GM19023 (cell line): ENCODE data around the gene PTPN3.
"Not testable (repeated sequence)": the region's sequence is repeated elsewhere in the genome, so short reads cannot be mapped to it uniquely, and the experiment has no call there.

Experiments used
- ATAC-seq: cut with Tn5 transposase; IDR thresholded peaks from one replicate; pipeline ENCODE4 v1.9.1; 2021; ENCODE audit warnings: mild to moderate bottlenecking, moderate library complexity; ENCODE audit not compliant: unreplicated experiment

Gene PTPN3

DNA sequence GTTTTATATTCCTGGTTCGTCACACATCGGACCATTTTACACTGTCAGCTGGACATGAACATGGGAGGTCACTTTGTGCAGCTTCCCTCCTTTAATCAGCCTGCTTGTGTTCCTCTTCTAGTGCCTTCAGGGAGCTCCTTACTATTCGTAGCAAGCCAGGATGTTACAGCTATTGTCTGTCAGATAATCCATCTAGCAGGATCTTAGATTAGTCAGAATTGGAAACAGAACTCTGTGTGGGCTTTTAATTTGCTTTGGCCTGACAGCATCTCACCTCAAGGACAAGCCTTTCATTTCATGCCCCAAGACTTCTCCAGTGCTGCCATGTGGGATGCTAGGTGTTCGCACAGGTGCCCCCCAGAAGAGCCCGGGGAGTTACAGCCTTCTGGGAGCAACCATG lies 147.1 kb downstream of the PTPN3 start:
- no peak for ATAC-seq

DNA sequence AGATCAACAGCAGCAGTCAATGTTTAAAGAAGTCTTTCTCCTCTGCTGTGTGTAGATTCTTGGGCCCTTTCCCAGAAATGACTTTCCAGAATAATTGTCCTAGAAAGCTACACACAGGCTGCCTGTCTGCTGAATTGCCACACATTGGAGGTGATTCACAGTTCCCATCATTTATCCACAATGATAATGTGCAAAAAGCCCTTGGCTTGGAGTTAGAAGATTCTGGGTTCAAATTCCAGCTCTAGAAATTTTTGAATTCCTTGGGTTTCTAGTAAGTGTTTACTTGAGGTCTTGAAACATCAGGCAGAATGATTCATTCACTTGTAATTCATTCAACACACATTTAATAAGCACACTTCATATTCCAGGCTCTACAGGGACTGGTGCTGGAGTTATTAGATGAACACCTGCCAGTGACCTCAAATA lies 148.7 kb downstream of the PTPN3 start:
- ATAC-seq: no peak

DNA sequence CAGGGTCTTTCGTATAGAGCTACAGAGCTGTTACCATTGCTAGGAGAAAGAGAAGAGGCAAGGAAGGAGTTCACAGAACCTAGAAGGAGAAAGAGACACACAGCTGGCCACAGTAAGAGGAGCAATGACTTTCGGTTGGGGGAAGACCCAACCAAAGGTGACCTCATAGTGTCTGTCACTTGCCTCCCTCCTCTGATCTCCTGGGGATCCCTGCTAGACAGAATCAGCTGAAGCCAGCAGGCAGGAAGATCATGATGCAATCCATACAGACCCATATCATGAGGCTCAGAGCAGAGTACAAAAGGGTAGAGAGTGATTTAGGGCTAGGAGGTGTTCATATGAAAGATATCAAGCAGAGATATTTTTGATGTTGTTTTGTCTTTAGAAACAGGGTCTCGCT lies 151.2 kb downstream of the PTPN3 start:
- no peak for ATAC-seq

DNA sequence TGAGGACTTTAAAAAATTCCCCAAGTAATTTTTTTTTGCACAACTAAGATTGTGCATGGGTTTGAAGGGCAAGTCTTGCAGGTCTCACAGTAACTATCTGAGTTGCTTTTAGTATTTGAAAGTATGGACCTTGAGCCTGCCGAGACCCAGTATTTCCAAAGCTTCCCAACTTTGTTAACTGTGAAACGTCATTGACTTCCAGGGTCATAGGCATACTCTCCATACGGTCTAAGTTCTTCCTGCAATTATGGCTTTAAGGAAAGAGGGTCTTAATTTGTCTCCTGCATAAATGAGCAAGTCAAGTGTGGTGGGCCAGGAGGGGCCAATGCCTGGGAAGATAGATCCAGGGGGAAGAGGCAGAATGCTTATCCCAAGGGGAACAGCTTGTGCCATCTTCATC lies 153.2 kb downstream of the PTPN3 start:
- no peak for ATAC-seq

DNA sequence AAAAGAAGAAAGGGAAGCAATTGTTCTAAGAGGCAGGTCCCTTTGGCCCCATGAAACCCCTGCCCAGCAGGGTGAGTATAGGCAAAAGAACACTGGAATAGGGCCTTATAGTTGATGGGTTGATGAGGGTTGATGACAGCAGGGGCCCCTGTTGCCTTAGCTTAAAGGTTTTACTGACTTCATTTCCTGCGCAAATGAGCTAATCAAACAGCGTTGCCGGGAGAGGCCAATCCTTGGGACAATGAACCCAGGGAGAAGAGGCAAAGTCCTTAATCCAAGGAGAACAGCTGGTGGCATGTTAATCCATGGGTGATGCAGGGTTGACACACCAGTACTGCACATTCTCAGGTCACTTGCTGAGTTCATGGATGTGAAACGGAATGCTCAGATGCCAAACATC lies 155.2 kb downstream of the PTPN3 start:
- no peak for ATAC-seq

DNA sequence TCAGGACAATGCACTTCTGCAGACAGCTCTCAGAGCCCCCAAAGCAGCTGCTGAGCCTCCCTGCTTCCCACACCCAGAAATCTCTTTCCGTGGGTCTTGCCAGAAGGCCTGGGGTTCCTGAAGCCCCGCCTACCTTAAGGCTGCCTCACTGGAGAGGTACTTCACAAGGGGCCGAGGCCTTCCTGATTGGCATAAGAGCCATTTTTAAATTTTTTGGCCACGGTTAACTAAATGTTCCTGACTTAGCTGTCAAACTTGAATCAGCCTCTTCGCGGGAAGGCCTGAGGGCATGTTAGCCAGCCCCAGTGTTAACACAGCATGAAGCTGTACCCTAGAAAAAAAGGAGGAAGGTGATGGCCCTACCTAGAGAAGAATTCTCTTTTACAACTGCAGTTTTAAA lies 156.5 kb downstream of the PTPN3 start:
- no peak for ATAC-seq

DNA sequence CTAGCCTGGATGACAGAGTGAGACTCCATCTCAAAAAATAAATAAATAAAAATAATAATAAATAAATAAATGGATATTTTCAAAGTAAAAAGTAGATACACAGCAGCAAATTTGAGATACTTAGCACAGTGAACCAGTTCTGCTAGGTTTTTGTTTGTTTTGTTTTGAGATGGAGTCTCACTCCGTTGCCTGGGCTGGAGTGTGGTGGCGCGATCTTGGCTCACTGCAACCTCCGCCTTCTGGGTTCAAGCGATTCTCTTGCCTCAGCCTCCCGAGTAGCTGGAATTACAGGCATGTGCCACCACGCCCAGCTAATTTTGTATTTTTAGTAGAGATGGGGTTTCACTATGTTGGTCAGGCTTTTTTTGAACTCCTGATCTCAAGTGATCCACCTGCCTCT lies 157.1 kb downstream of the PTPN3 start:
- not testable (repeated sequence) for ATAC-seq

DNA sequence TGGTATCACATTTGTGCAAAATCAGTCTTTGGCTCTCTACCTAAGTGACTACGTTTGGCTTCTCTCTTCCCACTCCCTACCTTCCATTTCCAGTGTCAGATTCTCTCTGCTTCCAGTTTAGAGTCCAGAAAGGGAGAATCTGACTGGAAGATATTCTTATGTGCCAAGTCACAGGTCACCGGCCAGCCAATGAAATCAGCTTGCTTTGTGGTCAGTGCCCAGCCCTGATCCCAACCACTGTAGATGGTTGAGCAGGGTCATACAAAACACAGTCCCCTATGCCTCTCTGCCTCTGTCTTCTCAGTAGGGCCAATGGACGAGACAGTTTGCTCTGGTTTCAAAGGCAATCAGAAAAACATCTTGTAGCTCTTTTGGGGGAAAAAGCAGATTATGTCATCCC lies 161.7 kb downstream of the PTPN3 start:
- no peak for ATAC-seq

DNA sequence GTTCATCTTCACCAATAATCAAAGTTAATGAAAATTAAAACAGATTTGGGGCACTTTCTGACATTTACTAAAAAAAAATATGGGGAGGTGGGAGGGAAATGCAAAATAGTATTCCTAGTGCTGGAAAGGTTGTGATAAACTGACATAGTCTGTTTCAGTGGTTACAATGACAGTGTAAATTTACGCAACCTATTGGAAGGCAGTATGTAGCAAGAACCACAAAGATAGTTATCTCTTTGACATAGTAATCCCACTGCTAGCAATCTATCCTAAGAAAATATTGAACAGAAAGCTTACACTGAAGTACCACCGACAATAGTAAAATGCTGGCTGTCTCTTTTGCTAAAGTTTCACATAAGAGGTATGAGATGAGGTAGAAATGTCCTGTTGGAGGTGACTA lies 162.2 kb downstream of the PTPN3 start:
- ATAC-seq: no peak

DNA sequence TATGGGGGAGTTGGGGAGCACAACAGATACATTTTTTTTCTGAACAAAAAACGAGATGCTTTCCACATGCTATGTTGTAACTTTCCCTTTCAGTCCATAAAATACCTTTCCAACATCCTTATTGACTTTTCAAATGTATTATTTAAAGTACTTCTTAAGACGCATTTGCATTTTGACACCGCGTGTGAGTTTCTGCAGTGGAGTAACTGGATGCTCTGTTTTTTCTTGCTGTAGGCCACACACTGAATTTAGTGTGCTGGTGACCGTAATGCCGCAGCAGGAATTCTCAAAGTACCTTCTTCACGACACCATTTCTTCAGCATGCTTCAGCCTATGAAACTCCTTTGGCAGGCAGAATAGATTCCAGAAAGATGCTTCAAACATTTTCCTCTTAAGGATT lies 163.0 kb downstream of the PTPN3 start:
- no peak for ATAC-seq

DNA sequence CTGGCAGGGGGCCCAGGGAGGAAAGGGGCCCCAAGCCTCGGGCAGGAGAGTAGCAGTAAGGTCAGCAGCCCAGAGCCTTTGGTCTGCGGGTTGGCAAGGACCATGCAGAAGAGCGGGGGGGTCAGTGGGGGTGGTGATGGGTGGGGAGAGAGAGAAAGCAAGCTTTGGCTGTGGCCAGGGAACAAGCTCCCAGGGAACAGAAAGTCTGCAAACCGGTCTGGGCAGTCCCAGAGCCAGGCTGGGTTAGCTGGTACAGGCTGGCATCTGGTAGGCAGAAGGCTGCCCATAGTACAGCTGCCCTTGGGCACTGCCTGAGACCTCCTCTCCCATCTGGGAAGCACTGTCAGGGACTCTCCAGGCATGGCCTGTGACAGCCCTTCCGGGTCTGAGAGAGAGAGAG lies 166.8 kb downstream of the PTPN3 start:
- ATAC-seq: no peak

DNA sequence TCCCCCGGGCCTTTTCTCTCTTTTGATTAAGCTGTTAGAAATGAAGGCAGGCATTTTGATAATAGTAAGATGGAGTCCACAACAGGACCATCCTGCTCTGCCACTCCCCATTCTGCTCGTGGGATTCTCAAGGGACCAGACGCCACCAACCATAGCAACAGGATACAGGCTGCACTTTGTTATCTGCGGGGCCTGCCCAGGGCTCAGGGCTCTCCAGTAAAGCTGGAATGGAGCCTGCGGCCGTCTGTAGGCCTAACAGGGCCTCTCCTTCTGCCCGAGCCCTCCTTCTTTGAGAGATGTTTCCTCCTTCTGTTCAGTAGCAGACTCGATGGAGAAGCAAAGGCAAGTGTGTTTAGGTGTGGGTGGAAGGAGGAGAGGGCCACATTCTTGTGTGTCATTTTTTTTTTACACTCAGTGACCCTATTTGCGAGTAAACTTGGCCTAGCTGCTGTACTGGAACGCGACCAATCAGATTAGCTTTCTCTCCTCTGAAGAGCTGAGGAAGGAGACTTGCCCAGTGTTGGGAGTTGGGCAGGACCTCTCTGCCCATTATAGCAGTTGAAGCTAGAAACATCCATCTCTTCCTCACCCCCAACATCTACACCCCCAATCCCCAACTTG lies 168.4 kb downstream of the PTPN3 start:
- ATAC-seq: no peak

DNA sequence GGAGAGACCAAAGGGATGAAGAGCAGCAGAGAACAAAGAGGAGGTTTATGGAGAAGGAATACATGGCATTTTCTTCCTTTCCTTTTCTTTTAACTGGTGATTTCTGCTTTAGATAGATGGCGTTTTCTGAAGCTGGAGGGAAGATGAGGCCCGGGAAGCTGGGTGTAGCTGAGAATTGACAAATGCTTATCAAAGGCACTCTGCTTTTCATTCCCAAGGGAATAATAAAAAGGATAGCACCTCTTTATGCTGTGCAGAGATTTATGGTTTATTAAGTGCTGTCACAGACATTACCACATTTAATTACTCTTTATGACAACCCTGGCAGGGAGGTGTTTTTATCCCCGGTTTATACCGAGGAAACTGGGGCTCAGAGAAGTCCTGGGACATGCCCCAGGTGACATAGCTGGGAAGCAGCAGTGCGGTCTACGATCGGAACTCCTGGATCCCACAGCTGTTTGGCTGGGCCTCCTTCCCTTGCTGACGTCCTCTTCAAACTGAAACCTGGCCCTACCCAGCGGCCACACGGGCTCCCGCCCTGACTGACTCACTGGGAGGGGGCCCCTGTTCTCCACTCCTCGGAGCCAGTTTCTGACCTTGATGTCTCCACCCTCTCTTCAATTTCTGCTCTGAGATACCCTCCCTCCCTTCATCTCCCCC lies 169.0 kb downstream of the PTPN3 start:
- ATAC-seq: no peak
